Activated CD4-positive, alpha-beta T cell treated with anti-CD3 and anti-CD28 coated beads, Interleukin-2, Interleukin-4, amounts not matched to agents 100 ng/mL and 50 ng/mL, durations not matched to agents 16 hours and 8 hours (primary cell): ENCODE results near the gene DIP2B.
"Not testable (repeated sequence)": the region's sequence is repeated elsewhere in the genome, so short reads cannot be mapped to it uniquely, and the experiment has no call there.

ENCODE experiments used
- DNase-seq: peaks from one replicate; pipeline ENCODE4 v3.0.0-alpha.2; 2020; ENCODE audit warnings: low spot score

Gene DIP2B

GRCh38 chr12:50728841-50729240 is 224.1 kb downstream of the DIP2B start:
- no peak for DNase-seq

- no peak for DNase-seq
These were observed 227.8 kb downstream of the DIP2B start for GRCh38 chr12:50732591-50732990.

- no peak for DNase-seq
These were observed 228.9 kb downstream of the DIP2B start for GRCh38 chr12:50733706-50734105.

- DNase-seq = peak; percentile 17
These were observed 229.9 kb downstream of the DIP2B start for GRCh38 chr12:50734409-50735263.

GRCh38 chr12:50739611-50740010 is 234.8 kb downstream of the DIP2B start:
- no peak for DNase-seq

GRCh38 chr12:50740307-50740706 is 235.5 kb downstream of the DIP2B start:
- DNase-seq = peak; percentile 11

- no peak for DNase-seq
These were observed 238.0 kb downstream of the DIP2B start for GRCh38 chr12:50742776-50743175.

- no peak for DNase-seq
These were observed 241.1 kb downstream of the DIP2B start for GRCh38 chr12:50745861-50746260.

GRCh38 chr12:50746431-50746830 is 241.6 kb downstream of the DIP2B start:
- no peak for DNase-seq

- no peak for DNase-seq
These were observed 243.0 kb downstream of the DIP2B start for GRCh38 chr12:50747817-50748216.

- DNase-seq = no peak
These were observed 244.7 kb downstream of the DIP2B start for GRCh38 chr12:50749459-50749882.

GRCh38 chr12:50750366-50750765 is 245.6 kb downstream of the DIP2B start:
- no peak for DNase-seq

GRCh38 chr12:50751948-50752721 is 247.3 kb downstream of the DIP2B start:
- DNase-seq = no peak

GRCh38 chr12:50753232-50753769 is 248.5 kb downstream of the DIP2B start:
- no peak for DNase-seq

GRCh38 chr12:50763639-50764285 is 259.0 kb downstream of the DIP2B start, which contains the start of gene ATF1:
Gene ATF1, plus strand, starts transcription at chr12:50764101. Its CDS starts 16,045 bp downstream, at chr12:50780146.
- DNase-seq = peak; percentile 92

- peak; percentile 73 for DNase-seq
These were observed 259.7 kb downstream of the DIP2B start for GRCh38 chr12:50764286-50765094.

- peak; percentile 65 for DNase-seq
These were observed 260.5 kb downstream of the DIP2B start for GRCh38 chr12:50765095-50765911.

- no peak for DNase-seq
These were observed 263.6 kb downstream of the DIP2B start for GRCh38 chr12:50768391-50768790.

- not testable (repeated sequence) for DNase-seq
These were observed 264.0 kb downstream of the DIP2B start for GRCh38 chr12:50768813-50769212.

- DNase-seq = no peak
These were observed 266.6 kb downstream of the DIP2B start for GRCh38 chr12:50771409-50771808.
